Renal cortex interstitium (tissue), 11 donors: Measurements from ENCODE around the gene HFM1. TPM values are rescaled to one million over a fixed set of nuclear protein-coding genes. Genes with fewer than 3 reads are reported as not detected.
"Not testable (repeated sequence)": the region's sequence is repeated elsewhere in the genome, so short reads cannot be mapped to it uniquely, and the experiment has no call there.

Source experiments
- DNase-seq, 11 donors: peaks; one replicate each; pipeline ENCODE4 v3.0.0-alpha.2; 2013; ENCODE audit warnings: low read depth in 9 of 11, low spot score in 4 of 11; ENCODE audit errors: extremely low read depth in 1 of 11
- polyA plus RNA-seq, 3 donors: library from polyadenylated mRNA; unstranded; fragments of 120-200 nt; gene quantifications; one replicate each; pipeline ENCODE4 v1.2.1, GENCODE V29; 2013; ENCODE audit not compliant: insufficient read length in 3 of 3

The HFM1 gene
- polyA plus RNA-seq, 3 donors = 5.0 to 10.2 (median 8.2) TPM

GRCh38 chr1:91381844-91382243, 22.8 kb downstream of the HFM1 start:
- DNase-seq = no peak

DNA sequence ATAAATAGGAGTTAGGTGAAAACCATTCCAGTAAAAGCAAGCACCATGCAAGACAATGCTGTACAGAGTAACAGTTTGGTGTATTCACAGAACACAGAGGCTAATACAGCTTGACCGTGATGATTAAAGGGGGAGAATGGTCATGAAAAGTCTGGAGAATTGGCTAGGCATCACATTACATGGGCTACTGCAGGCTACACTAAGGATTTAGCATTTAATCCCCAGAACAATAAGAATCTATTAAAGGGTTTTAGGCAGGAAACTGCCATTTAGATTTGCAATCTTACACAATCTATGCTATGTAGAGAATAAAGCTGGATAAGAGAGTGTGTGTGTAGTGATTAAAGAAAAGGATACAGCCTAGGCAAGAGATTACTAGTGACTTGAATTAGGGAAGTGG, 30.6 kb downstream of the HFM1 start:
- no peak for DNase-seq

- not testable (repeated sequence) for DNase-seq
Observed at GRCh38 chr1:91372230-91372629, 32.4 kb downstream of the HFM1 start.

DNA sequence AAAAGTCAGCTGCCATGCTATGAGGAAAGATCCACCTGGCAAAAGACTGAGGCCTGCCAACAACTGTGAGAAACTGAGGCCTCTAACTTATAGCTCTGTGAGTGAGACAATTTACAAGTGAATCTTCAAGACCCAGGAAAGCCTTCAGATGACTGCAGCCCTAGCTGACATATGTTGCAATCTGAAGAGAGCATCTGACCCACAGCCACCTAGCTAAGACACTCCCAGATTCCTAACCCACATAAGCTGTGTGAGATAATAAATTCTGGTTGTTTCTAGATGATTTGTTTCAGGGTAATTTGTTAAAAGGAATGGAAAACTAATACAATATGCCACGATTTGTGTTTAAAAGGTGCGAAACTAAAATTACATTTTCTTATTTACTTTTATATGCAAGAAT, 55.1 kb downstream of the HFM1 start:
- peak in 1 of 11 donors; percentile 4 for DNase-seq

DNA sequence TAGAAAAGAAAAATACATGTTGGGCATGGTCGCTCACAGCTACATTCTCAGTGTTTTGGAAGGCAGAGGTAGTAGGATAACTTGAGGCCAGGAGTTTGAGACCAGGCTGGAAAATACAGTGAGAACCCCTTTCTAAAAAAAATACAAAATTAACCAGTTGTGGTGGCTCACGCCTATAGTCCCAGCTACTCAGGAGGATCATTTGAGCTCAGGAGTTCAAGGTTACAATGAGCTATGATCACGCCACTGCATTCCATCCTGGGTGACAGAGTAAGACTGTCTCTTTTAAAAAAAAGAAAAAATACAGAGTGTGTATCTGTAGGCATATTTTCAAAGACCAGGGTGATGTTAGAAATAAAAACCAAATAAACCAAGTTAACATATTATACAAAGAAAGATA, 57.8 kb downstream of the HFM1 start:
- no peak for DNase-seq

DNA sequence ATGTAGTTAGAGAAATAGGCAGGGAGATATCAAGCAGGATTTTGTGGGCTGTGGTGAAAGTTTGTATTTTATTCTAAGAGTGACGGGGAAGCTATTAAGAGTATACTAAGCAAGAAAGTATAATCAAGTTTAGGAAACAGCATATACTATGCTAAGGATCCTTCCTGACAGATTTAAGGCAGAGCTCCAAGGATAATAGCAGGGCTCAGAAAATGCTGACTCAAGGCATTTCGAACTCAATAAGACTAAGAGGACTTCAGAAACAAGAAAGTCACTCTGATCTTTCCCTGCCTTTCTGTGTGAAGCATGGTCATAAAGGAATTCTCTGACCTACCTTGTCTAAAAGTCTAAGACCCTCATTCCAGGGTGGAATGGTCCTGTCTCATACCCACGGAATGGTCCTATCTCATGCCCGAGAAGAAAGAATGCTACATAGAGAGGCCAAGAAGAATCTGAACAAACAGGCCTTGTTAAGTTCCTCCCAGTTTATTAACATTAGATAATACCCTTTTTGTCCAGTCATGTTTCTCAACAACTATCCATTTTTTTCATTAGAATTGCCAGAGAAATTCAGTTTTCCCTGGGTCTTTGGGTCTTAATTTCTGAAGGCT, 59.1 kb downstream of the HFM1 start:
- peak; percentile 13 to 62 (median 29) for DNase-seq

GRCh38 chr1:91338501-91338900, 66.1 kb downstream of the HFM1 start:
- no peak for DNase-seq

- DNase-seq = no peak
Observed at GRCh38 chr1:91335603-91336002, 69.0 kb downstream of the HFM1 start.

DNA sequence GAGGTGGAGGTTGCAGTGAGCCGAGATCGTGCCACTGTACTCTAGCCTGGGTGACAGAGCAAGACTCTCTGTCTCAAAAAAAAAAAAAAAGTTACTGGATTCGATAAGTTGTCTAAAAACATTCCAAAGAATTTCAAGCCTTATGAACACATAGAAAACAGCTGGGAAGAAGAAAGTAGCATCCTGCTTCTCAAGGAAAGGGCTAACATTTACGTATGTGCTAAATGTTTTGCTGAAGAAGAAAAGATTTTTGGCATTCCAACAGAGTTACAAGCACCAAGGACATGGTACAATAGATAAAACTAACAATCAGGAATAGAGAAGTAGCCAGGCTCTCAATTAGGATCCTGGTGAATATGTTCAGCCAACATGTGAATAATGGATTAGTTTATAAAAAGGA, 69.8 kb downstream of the HFM1 start:
- no peak for DNase-seq

GRCh38 chr1:91325456-91325855, 79.2 kb downstream of the HFM1 start:
- DNase-seq = no peak

DNA sequence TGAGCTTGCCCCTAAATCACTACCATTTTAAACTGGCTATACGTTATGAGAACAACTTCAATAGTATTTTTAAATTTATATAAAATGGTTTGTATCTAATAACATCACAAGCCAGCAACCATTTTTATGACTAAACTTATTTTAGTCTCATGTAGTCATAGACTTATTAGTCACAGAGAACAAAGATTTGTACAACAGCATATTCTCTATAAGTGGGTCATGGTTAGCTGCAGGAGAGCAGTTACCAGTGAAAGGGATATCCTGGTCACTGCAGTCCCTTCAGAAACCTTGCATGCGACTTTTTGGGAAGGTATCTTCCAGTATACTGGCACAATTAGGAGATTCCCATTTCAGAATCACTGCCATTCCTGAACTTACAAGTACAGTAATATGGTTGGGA, 90.0 kb downstream of the HFM1 start:
- no peak for DNase-seq

GRCh38 chr1:91311672-91312071, 93.0 kb downstream of the HFM1 start:
- no peak for DNase-seq

GRCh38 chr1:91308544-91308943, 96.1 kb downstream of the HFM1 start:
- DNase-seq = no peak

DNA sequence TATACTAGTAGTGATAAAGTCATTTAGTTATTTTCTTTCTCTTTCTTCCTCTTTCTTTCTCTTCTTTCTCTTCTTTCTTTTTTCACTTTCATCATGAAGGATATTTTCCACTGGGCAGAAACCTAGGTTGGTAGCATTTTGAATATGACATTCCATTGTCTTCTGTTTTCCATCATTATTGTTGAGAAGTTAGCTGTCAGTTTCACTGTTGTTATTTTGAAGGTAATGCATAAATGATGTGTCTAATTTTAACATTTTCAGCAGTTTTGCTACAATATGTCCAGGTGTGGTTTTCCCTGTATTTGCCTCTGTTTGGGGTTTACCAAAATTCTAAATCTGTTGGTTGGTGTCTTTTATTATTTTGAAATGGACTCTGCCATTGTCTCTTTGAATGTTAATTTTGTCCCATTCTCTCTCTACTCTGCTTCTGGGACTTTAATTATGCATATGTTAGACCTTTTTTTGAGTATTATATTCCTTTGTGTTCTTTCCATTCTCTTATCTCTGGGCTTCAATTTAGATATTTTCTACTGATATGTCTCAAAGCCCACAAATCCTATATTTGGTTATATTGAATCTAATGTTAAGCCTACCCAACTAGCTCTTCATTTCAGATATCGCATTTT, 96.7 kb downstream of the HFM1 start:
- no peak for DNase-seq

GRCh38 chr1:91303165-91303564, 101.5 kb downstream of the HFM1 start:
- DNase-seq = no peak

DNA sequence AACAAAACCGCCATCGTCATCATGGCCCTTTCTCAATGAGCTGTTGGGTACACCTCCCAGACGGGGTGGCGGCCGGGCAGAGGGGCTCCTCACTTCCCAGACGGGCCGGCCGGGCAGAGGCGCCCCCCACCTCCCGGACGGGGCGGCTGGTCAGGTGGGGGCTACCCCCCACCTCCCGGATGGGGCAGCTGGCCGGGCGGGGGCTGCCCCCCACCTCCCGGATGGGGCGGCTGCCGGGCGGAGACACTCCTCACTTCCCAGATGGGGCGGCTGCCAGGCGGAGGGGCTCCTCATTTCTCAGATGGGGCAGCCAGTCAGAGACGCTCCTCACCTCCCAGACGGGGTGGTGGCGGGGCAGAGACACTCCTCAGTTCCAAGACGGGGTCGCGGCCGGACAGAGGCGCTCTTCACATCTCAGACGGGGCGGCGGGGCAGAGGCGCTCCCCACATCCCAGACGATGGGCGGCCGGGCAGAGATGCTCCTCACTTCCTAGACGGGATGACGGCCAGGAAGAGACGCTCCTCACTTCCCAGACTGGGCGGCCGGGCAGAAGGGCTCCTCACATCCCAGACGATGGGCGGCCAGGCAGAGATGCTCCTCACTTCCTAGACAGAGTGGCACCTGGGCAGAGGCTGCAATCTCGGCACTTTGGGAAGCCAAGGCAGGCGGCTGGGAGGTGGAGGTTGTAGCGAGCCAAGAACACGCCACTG, 115.6 kb downstream of the HFM1 start:
- DNase-seq = not testable (repeated sequence)

- not testable (repeated sequence) for DNase-seq
Observed at GRCh38 chr1:91286962-91287317, 117.7 kb downstream of the HFM1 start.

GRCh38 chr1:91286259-91286961, 118.2 kb downstream of the HFM1 start:
- not testable (repeated sequence) for DNase-seq

GRCh38 chr1:91283421-91283726, 121.3 kb downstream of the HFM1 start:
- DNase-seq = no peak
